ENCODE data around the gene KRT8.
"Not testable (repeated sequence)": the region's sequence is repeated elsewhere in the genome, so short reads cannot be mapped to it uniquely, and the experiment has no call there.

The KRT8 gene

DNA sequence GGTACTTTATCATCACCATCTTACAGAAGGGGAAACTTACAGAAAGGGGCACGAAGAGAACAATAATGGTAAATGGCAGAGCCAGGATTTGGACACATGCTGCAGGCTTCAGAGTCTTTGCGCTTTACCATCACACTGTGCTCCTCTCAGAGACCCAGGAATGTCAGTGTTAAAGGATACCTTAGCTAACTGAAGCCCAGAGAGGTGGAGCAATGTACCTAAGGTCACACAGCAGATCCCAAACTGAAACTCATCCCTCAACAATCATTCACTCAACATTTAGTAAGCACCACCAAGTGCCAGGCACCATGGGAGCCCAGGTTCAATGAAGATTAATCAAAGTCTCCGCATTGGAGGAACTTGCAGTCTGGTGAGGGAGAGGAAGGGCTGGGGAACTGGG is 48.1 kb downstream of the KRT8 start:
- no peak for TF ChIP-seq SPI1 (IDR thresholded peaks at IDR 0.05; ENCODE audit: borderline replicate concordance, low read depth)
- TF ChIP-seq, protein P1, sequence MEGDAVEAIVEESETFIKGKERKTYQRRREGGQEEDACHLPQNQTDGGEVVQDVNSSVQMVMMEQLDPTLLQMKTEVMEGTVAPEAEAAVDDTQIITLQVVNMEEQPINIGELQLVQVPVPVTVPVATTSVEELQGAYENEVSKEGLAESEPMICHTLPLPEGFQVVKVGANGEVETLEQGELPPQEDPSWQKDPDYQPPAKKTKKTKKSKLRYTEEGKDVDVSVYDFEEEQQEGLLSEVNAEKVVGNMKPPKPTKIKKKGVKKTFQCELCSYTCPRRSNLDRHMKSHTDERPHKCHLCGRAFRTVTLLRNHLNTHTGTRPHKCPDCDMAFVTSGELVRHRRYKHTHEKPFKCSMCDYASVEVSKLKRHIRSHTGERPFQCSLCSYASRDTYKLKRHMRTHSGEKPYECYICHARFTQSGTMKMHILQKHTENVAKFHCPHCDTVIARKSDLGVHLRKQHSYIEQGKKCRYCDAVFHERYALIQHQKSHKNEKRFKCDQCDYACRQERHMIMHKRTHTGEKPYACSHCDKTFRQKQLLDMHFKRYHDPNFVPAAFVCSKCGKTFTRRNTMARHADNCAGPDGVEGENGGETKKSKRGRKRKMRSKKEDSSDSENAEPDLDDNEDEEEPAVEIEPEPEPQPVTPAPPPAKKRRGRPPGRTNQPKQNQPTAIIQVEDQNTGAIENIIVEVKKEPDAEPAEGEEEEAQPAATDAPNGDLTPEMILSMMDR (IDR thresholded peaks at IDR 0.05; ENCODE audit: insufficient read depth, low read length), result no peak
- no peak for TF ChIP-seq POLR2AphosphoS5 (IDR thresholded peaks at IDR 0.05; ENCODE audit: low read depth)
- TF ChIP-seq, protein P2, sequence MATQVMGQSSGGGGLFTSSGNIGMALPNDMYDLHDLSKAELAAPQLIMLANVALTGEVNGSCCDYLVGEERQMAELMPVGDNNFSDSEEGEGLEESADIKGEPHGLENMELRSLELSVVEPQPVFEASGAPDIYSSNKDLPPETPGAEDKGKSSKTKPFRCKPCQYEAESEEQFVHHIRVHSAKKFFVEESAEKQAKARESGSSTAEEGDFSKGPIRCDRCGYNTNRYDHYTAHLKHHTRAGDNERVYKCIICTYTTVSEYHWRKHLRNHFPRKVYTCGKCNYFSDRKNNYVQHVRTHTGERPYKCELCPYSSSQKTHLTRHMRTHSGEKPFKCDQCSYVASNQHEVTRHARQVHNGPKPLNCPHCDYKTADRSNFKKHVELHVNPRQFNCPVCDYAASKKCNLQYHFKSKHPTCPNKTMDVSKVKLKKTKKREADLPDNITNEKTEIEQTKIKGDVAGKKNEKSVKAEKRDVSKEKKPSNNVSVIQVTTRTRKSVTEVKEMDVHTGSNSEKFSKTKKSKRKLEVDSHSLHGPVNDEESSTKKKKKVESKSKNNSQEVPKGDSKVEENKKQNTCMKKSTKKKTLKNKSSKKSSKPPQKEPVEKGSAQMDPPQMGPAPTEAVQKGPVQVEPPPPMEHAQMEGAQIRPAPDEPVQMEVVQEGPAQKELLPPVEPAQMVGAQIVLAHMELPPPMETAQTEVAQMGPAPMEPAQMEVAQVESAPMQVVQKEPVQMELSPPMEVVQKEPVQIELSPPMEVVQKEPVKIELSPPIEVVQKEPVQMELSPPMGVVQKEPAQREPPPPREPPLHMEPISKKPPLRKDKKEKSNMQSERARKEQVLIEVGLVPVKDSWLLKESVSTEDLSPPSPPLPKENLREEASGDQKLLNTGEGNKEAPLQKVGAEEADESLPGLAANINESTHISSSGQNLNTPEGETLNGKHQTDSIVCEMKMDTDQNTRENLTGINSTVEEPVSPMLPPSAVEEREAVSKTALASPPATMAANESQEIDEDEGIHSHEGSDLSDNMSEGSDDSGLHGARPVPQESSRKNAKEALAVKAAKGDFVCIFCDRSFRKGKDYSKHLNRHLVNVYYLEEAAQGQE (IDR thresholded peaks at IDR 0.05; ENCODE audit: insufficient replicate concordance, low read depth), result no peak
- no peak for TF ChIP-seq GABPA (IDR thresholded peaks at IDR 0.05; ENCODE audit: low read depth)
- Histone ChIP-seq H3K4me3 (replicated peaks; ENCODE audit: insufficient read depth, low read length) (no peak overlapping the region), H3K27ac (replicated peaks) (no peak overlapping the region), H3K27me3 (ENCODE audit: insufficient read depth, poor library complexity, severe bottlenecking) (no peaks in the 10 kb centered on the region)
- no peak for DNase-seq (ENCODE audit: low read depth in 1 of 2, low spot score in 1 of 2)

DNA sequence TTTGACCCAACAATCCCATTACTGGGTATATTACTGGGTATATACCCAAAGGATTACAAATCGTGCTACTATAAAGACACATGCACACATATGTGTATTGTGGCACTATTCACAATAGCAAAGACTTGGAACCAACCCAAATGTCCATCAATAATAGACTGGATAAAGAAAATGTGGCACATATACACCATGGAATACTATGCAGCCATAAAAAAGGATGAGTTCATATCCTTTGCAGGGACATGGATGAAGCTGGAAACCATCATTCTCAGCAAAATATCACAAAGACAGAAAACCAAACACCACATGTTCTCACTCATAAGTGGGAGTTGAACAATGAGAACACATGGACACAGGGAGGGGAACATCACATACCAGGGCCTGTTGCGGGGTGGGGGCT is 48.8 kb downstream of the KRT8 start:
- not testable (repeated sequence) for DNase-seq (ENCODE audit: low read depth in 1 of 2, low spot score in 1 of 2); H3K27me3 ChIP-seq (ENCODE audit: insufficient read depth, poor library complexity, severe bottlenecking); H3K27ac ChIP-seq (replicated peaks); H3K4me3 ChIP-seq (replicated peaks; ENCODE audit: insufficient read depth, low read length)

DNA sequence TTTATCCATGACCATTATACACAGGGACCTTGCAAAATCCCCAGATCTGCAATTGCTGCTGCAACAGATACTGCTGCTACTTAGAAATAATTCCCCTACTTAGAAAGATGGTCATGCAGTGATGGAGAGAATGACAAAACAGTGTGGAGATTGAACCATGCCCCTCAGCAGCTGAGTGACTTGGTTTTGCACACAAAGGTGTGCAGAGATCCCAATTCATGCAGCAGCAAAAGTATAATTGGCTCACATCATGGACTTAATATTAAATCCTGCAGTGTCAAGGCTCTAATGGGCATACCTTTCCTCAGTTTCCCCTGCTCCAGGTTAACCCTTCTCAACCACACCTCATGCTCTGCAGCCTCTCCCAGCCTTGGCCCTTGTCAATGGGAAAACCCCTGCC is 53.1 kb downstream of the KRT8 start:
- DNase-seq (ENCODE audit: low read depth in 1 of 2, low spot score in 1 of 2), result no peak
- no peak overlapping the region for H3K27ac ChIP-seq (replicated peaks)
- TF ChIP-seq, protein P1 (IDR thresholded peaks at IDR 0.05; ENCODE audit: insufficient read depth, low read length), result no peak
- TF ChIP-seq, protein P2 (IDR thresholded peaks at IDR 0.05; ENCODE audit: insufficient replicate concordance, low read depth), result no peak
- TF ChIP-seq POLR2AphosphoS5 (IDR thresholded peaks at IDR 0.05; ENCODE audit: low read depth), result no peak
- TF ChIP-seq GABPA (IDR thresholded peaks at IDR 0.05; ENCODE audit: low read depth), result no peak
- no peak for TF ChIP-seq SPI1 (IDR thresholded peaks at IDR 0.05; ENCODE audit: borderline replicate concordance, low read depth)
- no peak overlapping the region for H3K4me3 ChIP-seq (replicated peaks; ENCODE audit: insufficient read depth, low read length)
- peaks cover 5% of the 10 kb centered on the region for H3K27me3 ChIP-seq (ENCODE audit: insufficient read depth, poor library complexity, severe bottlenecking)

DNA sequence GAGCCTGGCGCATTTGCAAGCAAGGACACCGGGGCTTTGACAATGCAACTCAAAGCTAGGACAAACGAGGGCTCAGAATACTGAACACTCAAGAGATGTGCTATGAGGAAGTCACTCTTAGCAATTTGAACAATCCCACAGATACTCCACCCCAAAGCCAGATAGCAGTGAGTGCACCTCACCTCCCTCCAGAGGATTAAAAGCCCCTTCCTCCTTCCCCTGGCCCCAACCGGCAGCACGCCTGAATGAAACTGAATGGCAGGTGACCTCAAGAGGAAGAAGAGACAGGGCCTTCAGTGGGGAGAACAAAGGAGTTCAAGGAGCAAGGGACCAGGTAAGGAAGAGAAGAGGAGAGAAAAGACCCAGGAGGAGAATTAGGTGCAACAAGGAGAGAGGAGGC is 54.2 kb downstream of the KRT8 start:
- TF ChIP-seq GABPA (IDR thresholded peaks at IDR 0.05; ENCODE audit: low read depth), result no peak
- TF ChIP-seq, protein P1 (IDR thresholded peaks at IDR 0.05; ENCODE audit: insufficient read depth, low read length), result no peak
- no peak for TF ChIP-seq SPI1 (IDR thresholded peaks at IDR 0.05; ENCODE audit: borderline replicate concordance, low read depth)
- TF ChIP-seq, protein P2 (IDR thresholded peaks at IDR 0.05; ENCODE audit: insufficient replicate concordance, low read depth), result no peak
- no peak for TF ChIP-seq POLR2AphosphoS5 (IDR thresholded peaks at IDR 0.05; ENCODE audit: low read depth)
- peaks cover 5% of the 10 kb centered on the region for H3K27me3 ChIP-seq (ENCODE audit: insufficient read depth, poor library complexity, severe bottlenecking)
- no peak overlapping the region for H3K4me3 ChIP-seq (replicated peaks; ENCODE audit: insufficient read depth, low read length)
- DNase-seq (ENCODE audit: low read depth in 1 of 2, low spot score in 1 of 2), result no peak
- H3K27ac ChIP-seq (replicated peaks), result no peak overlapping the region
